ENCODE results near the gene MRNIP.
"Not testable (repeated sequence)": the region's sequence is repeated elsewhere in the genome, so short reads cannot be mapped to it uniquely, and the experiment has no call there.

Gene MRNIP

DNA sequence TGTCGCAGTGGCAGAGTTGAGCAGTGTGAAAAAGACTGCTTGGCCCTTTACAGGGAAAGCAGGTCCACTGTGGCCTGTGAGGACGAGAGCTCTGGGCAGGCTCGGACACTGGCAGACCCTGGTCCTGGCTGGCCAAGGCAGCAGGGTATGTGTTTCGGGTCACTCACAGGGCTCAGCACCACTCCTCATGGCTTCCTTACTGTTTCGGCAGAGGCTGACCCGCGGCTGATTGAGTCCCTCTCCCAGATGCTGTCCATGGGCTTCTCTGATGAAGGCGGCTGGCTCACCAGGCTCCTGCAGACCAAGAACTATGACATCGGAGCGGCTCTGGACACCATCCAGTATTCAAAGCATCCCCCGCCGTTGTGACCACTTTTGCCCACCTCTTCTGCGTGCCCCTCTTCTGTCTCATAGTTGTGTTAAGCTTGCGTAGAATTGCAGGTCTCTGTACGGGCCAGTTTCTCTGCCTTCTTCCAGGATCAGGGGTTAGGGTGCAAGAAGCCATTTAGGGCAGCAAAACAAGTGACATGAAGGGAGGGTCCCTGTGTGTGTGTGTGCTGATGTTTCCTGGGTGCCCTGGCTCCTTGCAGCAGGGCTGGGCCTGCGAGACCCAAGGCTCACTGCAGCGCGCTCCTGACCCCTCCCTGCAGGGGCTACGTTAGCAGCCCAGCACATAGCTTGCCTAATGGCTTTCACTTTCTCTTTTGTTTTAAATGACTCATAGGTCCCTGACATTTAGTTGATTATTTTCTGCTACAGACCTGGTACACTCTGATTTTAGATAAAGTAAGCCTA, 22.2 kb downstream of the MRNIP start:
- TF ChIP-seq, protein P1, sequence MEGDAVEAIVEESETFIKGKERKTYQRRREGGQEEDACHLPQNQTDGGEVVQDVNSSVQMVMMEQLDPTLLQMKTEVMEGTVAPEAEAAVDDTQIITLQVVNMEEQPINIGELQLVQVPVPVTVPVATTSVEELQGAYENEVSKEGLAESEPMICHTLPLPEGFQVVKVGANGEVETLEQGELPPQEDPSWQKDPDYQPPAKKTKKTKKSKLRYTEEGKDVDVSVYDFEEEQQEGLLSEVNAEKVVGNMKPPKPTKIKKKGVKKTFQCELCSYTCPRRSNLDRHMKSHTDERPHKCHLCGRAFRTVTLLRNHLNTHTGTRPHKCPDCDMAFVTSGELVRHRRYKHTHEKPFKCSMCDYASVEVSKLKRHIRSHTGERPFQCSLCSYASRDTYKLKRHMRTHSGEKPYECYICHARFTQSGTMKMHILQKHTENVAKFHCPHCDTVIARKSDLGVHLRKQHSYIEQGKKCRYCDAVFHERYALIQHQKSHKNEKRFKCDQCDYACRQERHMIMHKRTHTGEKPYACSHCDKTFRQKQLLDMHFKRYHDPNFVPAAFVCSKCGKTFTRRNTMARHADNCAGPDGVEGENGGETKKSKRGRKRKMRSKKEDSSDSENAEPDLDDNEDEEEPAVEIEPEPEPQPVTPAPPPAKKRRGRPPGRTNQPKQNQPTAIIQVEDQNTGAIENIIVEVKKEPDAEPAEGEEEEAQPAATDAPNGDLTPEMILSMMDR (IDR thresholded peaks at IDR 0.05; ENCODE audit: low read depth, low read length): peak; percentile 12
- in situ Hi-C loops (cut with HindIII; ENCODE audit: low sequenced_read_pairs): no loop called here
- peak; percentile 51 for DNase-seq (ENCODE audit: low read depth, low spot score)
- no peak overlapping the region for H3K4me3 ChIP-seq (ENCODE audit: low read depth, low read length)

DNA sequence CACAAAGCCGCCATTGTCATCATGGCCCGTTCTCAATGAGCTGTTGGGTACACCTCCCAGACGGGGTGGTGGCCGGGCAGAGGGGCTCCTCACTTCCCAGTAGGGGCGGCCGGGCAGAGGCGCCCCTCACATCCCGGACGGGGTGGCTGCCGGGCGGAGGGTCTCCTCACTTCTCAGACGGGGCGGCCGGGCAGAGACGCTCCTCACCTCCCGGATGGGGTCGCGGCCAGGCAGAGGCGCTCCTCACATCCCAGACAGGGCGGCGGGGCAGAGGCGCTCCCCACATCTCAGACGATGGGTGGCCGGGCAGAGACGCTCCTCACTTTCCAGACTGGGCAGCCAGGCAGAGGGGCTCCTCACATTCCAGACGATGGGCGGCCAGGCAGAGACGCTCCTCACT, 23.7 kb downstream of the MRNIP start:
- H3K4me3 ChIP-seq (ENCODE audit: low read depth, low read length); DNase-seq (ENCODE audit: low read depth, low spot score); in situ Hi-C loops (cut with HindIII; ENCODE audit: low sequenced_read_pairs): not testable (repeated sequence)

DNA sequence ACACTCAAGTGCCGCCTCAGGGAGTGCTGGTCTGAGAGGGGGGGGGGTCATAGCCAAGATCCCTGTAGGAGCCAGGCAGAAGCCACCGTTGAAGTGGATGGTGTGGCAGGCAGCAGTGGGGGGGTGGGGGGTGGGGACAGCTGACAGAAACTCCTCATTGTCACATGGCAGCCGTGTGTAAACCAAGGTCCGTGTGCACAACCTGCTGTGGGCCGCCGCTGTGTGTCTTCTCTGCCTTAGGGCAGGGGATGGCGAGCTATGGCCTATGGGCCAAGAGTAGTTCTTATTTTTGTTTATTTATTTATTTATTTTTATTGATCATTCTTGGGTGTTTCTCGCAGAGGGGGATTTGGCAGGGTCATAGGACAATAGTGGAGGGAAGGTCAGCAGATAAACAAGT, 24.5 kb downstream of the MRNIP start:
- TF ChIP-seq, protein P1 (IDR thresholded peaks at IDR 0.05; ENCODE audit: low read depth, low read length): no peak
- in situ Hi-C loops (cut with HindIII; ENCODE audit: low sequenced_read_pairs): no loop called here
- DNase-seq (ENCODE audit: low read depth, low spot score): no peak
- no peak overlapping the region for H3K4me3 ChIP-seq (ENCODE audit: low read depth, low read length)

DNA sequence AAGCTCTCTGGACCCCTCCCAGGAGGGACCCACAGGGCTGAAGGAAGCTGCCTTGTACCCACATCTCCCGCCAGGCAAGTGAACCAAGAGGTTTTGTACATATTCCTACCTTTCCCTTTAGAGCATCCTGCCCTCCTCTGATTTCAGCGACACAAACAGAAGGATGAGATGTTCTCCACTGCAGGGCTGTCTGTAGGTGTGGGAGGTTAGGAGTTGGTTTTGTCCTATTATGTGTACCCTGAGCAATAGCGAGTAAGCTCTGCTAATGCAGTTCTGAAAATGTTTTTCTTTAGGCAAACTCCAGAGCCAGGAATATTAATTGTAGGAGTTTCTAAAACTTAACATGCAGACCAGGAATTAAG, 24.9 kb downstream of the MRNIP start:
- TF ChIP-seq, protein P1 (IDR thresholded peaks at IDR 0.05; ENCODE audit: low read depth, low read length): no peak
- DNase-seq (ENCODE audit: low read depth, low spot score): no peak
- in situ Hi-C loops (cut with HindIII; ENCODE audit: low sequenced_read_pairs): no loop called here
- H3K4me3 ChIP-seq (ENCODE audit: low read depth, low read length): no peak overlapping the region

DNA sequence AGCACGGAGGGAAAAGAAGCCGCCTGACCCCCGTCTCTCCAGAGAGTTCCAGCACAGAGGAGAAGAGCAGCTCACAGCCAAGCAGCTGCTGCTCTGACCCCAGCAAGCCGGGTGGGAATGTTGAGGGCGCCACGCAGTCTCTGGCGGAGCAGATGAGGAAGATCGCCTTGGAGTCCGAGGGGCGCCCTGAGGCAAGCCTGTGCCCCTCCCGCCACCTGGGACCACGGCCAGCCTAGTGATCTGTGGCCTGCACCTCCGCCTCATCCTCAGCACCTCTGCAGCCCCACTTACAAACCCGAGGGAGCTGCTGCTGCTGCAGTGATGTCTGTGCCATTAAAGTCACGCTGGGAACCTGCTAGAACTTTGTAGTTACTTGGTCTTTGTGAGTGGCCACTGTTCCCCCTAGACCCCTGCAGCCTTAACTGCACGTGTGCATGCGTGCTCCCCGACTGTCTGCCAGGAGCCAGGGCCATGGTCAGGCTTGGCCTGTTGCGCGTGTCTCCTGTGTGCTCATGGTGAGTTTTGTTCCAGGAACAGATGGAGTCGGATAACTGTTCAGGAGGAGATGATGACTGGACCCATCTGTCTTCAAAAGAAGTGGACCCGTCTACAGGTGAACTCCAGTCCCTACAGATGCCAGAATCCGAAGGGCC, 25.4 kb downstream of the MRNIP start:
- TF ChIP-seq, protein P1 (IDR thresholded peaks at IDR 0.05; ENCODE audit: low read depth, low read length): no peak
- no peak overlapping the region for H3K4me3 ChIP-seq (ENCODE audit: low read depth, low read length)
- in situ Hi-C loops (cut with HindIII; ENCODE audit: low sequenced_read_pairs): no loop called here
- DNase-seq (ENCODE audit: low read depth, low spot score): no peak

DNA sequence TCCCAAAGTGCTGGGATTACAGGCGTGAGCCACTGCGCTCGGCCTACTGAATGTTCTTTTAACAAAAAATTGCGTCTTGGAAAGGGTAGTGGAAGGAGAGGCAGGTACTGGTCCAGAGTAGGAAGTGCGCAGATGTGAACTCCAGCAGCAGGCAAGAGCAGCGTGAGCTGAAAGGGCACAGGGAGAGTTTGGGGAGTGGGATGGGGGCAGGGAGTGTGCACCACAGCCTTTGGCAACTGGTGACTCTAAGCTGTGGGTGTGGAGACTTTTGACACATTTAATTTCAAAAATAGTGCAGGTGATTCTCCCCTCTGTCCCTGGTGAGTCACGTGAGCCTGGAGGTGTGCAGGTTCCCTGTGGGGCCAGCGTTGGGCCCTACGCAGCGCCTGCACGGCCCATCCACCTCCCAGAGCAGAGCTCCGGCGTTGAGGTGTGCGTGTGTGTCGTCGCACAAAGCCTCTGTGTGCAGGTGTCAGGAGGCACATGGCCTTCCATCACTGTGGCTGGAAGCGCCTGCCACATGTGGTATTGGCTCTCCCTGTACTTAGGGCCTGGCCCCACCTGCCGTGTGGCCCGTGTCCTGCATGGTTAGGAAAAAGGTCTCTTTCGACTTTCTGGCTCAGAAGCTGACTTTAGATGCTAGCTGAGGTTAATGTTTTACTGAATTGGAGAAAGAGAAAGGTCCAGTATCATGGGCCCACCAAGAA, 26.4 kb downstream of the MRNIP start:
- no peak for DNase-seq (ENCODE audit: low read depth, low spot score)
- in situ Hi-C loops (cut with HindIII; ENCODE audit: low sequenced_read_pairs): no loop called here
- TF ChIP-seq, protein P1 (IDR thresholded peaks at IDR 0.05; ENCODE audit: low read depth, low read length): no peak
- H3K4me3 ChIP-seq (ENCODE audit: low read depth, low read length): no peak overlapping the region

Measured in astrocyte of the spinal cord (primary cell).